HG02642 (cell line): ENCODE data around the gene MS4A4E.
"Not testable (repeated sequence)": the region's sequence is repeated elsewhere in the genome, so short reads cannot be mapped to it uniquely, and the experiment has no call there.

Experiments
- ATAC-seq: cut with Tn5 transposase; IDR thresholded peaks from one replicate; pipeline ENCODE4 v1.9.1; 2021; ENCODE audit warnings: mild to moderate bottlenecking; ENCODE audit not compliant: unreplicated experiment, poor library complexity

MS4A4E gene

DNA sequence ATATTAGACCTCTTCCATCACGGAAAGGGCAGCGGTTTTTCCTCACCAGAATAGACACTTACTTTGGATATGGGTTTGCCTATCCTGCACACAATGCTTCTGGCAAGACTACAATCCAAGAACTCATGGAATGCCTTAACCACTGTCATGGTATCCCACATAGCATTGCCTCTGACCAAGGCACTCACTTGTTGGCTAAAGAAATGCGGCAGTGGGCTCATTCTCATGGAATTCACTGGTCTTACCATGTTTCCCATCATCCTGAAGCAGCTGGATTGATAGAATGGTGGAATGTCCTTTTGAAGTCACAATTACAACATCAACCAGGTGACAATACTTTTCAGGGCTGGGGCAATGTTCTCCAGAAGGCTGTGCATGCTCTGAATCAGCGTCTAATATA, 20.8 kb downstream of the MS4A4E start:
- ATAC-seq: no peak

DNA sequence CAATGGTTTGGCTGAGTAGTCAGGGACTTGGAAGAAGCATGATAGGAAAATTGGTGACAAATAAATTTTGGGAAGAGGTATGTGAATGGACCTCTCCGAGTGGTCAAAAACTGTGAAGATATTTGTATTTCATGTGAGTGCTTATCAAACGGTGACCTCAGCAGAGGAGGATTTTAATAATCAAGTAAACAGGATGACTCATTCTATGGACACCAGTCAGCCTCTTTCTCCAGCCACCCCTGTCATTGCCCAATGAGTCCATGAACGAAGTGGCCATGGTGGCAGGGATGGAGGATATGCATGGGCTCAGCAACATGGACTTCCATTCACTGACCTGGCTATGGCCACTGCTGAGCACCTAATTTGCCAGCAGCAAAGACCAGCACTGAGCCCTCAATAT, 21.2 kb downstream of the MS4A4E start:
- no peak for ATAC-seq

DNA sequence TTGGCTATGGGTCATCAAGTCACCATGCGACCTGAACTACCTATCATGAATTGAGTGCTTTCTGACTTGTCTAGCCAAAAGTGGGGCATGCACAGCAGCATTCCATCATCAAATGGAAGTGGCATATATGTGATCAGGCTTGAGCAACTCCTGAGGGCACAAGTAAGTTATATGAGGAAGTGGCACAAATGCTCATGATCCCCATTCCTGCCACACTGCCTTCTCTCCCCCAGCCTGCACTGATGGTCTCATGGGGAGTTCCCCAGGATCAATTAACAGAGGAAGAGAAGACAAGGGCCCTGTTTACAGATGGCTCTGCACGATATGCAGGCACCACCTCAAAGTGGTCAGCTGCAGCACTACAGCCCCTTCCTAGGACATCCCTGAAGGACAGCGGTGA, 21.8 kb downstream of the MS4A4E start:
- no peak for ATAC-seq

DNA sequence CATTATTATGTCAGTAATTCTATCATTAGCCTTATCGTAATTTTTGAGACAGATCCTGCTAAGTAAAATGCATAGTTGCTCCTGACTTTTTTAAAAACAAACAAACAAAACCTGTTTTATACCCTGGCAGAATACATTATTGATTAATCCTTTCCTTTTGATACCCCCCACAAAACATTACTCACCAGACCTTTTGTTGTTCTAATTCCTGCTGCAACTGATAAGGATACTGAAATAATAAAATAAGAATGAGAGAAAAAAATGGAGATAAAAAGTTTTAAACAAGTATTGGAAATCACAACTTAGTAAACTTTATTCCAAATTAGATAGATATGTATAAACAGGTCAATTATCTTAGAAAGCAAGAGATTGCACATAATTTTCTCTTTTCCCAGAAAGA, 28.6 kb downstream of the MS4A4E start:
- ATAC-seq: no peak

DNA sequence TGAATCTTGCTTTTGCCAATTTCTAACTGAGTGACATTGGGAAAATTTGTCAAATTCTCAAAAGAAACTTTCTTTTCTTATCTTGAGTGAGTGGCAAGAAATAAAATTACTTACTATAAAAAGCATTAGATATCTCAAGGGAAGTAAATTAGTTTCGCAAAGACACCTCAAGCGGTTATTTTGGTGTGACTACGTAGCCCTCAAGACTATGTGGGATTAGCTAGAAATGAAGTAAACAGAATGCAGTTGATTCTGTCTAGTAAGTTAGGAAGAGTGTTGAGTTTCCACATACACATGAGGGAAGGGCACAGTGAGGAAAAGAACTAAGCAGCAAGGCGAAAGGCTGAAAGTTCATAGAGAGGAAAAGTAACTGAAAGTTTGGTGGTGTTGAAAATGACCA, 31.7 kb downstream of the MS4A4E start:
- no peak for ATAC-seq

DNA sequence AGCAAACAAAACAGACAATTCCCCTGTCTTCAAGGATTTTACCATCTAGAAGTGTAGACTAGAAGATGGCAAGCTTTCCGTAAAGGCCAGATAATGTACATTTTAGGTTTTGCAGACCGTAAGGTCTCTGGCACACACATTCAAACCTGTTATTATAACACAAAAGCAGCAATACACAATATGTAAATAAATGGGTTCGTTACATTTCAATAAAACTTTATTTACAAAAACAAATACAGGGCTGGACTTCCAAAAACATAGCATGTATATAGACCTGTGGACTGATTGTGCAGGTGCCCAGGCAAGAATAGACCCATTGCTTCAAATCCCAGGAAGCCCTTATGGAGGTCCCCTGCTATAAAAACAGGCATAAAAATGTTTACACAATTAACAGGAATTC, 33.0 kb downstream of the MS4A4E start:
- ATAC-seq: no peak

DNA sequence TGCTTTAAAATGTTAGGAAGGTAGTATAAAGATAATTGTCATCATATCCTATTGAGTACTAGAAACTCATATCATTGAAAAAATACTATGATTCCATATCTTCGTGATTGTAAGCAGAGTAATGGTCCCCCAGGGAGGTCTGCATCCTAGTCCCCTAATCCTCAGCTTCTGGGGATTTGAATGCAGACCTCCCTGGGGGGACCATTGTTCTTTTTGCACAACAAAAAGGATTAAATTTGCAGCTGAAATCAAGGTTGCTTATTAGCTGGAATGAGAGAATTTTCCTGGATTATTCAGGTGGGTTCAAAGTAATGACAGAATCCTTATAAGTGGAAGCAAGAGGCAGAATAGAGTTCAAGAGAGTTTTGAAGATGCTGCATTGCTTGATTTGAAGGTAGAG, 34.0 kb downstream of the MS4A4E start:
- no peak for ATAC-seq

DNA sequence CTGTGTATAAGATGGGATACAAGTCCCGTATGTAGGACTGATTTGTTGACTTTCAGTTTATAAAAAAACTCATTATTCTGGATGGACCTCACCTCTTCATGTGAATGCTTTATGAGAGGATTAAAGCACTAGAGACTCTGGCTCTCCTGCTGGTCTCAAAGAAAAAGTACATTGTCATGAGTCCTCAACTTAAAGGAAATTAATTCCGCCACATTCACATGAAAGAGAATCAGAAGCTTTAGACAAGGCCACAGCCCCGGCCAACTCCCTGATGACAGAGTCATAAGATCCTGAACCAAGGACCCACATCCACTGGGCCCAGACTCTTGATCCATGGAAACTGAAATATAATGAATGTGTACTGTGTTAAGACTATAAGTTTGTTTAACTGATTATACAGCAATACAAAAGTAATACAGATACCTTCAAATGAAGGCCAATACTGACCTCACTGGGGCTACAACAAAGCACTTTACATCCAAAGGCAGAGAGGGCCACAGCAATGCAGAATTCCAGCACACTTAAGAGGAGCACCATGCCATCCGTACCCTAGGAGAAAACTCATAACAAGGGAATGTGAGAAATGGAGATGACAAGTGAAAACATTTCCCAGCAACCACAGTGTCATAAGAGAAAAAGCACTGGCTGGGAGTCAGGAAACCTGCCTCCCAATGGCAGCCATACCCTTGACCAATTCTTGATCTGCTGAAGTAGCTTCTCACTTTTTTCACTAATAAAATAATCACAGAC, 34.6 kb downstream of the MS4A4E start:
- ATAC-seq: no peak

DNA sequence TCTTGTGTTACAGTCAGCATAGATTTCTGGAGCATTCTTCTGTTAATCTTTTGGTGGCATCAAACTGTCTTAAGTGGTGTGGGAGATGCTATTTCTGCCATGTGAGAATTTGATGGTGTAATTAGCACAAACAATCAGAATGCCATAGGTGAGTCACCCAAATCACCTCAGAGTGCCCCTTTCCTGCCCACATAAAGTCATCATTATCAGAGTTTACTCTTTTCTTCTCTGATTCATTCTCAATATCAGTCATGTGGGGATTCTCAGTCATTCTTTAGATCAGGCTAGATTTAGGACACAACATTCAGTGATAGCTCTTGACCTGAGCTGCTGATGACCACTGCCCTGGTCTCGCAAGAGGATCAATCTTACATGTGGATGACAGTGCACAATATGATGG, 36.3 kb downstream of the MS4A4E start:
- ATAC-seq: no peak

DNA sequence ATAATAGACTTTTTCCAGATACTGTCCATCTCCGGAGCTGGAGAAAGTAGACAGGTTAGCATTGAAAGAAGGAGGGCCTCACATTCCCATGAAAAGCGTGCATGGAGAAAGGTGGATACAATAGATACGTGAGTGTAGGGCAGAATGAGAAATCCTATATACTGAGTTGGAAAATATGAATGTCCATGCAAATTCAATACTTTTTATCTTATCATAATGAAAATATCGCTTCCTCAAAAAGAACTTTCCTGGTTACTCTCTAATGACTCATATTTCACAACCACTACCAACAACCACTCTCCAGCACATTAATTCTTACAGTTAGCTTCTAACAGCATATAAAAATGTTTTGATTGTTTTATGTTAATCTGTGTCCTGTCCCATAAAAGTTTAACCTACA, 38.0 kb downstream of the MS4A4E start:
- no peak for ATAC-seq

DNA sequence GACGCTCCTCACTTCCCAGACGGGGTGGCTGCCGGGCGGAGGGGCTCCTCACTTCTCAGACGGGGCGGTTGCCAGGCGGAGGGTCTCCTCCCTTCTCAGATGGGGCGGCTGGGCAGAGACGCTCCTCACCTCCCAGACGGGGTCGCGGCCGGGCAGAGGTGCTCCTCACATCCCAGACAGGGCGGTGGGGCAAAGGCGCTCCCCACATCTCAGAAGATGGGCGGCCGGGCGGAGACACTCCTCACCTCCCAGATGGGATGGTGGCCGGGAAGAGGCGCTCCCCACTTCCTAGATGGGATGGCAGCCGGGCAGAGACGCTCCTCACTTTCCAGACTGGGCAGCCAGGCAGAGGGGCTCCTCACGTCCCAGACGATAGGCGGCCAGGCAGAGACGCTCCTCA, 41.6 kb downstream of the MS4A4E start:
- not testable (repeated sequence) for ATAC-seq

DNA sequence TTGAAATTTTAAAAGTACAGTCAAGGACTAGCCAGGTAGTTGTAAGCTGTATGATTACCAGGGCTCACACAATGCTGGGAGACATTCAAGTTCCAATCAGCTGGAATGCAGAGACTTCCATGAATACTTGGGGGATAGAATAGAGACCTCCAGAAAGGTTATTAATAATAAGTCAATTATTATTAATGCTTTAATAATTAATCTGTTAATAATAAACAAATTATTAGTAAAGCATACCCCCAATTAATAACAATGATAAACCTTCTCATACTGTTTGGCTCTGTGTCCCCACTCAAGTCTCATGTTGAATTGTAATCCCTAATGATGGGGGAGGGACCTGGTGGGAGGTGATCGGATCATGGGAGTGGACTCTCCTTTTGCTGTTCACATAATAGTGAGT, 45.5 kb downstream of the MS4A4E start:
- ATAC-seq: no peak

DNA sequence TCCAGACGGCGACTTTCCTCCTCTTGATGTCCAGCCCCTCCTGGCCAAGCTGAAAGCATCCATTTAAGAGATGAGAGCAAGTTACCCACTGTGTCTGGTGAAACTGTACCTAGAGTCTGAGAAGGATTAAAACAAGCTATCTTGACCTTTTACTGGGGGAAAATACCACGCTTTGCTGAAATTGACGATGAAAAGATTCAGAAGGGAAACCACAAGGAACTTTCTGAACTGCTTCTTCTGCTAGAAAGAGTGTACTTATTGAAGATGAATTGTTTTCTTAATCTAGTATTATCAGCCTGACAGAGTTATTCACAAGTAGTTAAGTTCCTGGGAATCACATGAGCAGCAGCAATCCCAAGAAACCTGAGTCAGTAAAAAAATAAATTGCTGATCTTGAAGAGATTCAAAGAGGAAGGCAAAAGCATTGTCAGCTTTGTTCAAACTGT, 47.0 kb downstream of the MS4A4E start:
- no peak for ATAC-seq

DNA sequence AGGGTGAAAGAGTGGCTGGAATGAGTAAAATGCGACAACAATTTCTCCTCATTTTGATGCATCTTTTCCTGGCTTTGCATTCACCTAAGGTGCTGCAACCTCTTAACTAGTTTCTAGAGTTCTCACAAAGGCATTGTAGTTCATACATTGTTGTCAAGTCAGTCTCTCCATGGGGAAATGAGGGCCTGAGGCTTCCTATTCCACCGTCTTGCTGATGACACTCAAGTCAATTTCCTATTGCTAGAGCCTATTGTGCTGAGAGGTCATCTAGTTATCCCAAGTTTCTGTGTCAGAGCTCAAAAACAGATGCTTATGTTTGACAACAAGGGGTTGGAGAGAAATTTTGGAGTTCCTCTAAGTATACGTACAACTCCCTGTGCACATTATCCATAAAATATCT, 48.4 kb downstream of the MS4A4E start:
- ATAC-seq: no peak

DNA sequence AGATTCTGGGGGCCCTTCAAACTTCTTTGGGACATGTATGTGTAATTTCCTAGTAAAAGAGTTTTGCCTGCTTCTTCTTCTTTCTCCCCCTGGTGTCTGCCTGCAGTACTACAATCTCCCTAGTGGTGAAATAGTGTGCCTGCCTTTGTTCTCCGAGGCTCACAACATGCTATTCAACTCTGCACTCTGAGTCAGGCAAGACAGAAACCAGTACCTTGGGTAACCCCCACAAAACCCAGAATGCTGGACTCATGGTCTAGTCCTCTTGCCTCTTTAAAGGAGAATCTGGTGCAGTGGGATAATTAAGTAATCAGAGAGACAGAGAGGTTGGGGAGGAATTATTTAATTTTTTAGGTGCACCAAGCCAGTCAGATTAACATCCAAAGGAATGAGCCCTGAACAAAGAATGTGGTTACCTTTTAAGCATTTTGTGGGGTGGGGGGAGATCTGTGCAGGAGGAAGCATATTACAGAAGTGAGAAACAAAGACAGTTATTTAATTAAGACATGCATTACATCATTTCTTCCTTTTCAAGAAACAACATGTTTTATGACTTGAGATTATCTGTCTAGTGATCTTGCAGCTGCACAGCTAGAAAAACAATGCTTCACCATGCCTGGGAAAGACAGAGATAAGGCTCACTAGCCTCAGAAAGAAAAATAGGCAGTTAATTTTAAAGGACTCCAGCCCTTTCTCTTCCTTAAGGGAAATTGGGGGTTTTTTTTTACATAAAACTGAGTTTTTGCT, 49.1 kb downstream of the MS4A4E start:
- ATAC-seq: peak; percentile 89

DNA sequence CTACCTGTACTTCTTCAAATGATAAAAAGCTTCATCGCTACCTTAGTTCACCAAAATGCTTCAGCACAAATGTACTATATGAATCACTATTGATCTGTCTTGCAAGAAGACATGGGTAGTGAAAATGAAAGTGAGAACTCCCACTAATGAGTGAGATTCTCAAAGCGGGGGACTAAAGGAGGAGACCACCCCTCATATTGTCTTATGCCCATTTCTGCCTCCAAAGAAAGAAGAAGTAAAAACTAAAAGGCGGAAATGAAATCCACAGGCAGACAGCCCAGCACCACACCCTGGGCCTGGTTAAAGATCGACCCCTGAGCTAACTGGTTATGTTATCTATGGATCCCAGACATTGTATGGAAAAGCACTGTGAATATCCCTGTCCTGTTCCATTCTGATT, 50.4 kb downstream of the MS4A4E start:
- ATAC-seq: not testable (repeated sequence)

DNA sequence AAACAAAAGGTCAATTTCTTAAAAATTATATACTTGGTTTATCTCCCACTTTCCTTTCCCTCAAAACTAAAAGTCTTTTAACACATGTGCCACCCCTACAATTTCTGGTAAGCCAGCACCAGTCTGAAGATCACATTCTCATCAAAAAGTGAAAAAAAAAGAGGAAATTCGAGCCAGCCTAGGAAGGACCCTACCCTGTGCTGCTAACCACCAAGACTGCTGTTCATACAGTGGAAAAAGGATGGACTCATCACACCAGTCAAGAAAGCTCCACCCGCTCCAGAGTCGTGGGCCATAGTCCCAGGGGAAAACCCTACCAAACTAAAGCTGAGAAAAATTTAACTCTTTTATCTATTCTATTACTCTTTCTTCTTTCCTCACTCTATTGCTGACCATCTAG, 54.5 kb downstream of the MS4A4E start:
- ATAC-seq: not testable (repeated sequence)

DNA sequence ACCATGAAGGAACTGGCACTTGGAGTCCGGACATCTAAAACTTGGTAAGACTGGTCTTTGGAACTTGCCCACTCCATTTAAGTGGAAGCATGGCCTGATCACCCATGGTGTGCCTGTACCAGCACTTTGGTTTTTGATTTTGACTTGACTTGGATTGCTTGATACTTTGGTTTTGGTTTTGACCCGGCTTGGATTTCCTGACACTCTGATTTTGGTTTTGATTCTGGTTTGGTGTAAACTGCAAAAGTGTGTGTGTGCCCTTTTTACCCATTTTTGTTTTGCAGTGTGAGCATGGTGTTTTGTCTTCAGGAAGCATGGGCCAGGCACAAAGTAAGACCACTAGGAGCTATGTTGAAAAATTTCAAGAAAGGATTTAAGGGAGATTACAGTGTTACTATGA, 56.8 kb downstream of the MS4A4E start:
- ATAC-seq: not testable (repeated sequence)

DNA sequence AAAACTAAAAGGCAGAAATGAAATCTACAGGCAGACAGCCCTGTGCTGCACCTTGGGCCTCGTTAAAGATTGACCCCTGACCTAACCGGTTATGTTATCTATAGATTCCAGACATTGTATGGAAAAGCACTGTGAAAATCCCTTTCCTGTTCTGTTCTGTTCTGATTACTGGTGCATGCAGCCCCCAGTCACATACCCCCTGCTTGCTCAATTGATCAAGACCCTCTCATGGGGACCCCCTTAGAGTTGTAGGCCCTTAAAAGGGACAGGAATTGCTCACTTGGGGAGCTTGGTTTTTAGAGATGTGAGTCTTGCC, 57.5 kb downstream of the MS4A4E start:
- not testable (repeated sequence) for ATAC-seq

DNA sequence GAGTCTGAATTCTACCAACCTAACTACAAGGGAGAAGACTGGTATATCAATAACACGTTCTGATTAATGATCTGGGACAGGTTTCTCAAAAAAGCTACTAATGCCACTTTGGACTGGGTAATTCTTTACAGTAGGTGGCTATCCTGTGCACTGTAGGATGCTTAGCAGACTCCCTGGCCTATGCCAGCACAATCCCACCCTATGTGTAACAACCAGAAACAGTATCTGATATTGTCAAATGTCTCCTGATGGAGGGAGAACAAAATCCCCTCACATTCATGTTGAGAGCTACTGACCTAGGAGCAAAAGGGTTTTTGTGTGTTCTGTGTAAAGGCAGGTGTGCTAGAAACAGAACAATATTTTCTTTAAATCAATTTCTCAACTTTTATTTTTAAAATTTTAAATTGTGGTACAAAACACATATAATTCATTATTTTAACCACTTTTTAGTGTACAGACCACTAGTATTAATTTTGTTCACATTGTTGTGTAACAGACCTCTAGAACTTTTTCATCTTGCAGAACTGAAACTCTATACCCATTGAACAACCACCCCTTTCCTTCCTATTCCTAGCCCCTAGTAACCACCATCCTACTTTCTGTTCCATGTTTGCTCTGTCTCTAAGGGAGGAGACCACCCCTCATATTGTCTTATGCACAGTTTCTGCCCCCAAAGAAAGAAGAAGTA, 58.0 kb downstream of the MS4A4E start:
- ATAC-seq: no peak

DNA sequence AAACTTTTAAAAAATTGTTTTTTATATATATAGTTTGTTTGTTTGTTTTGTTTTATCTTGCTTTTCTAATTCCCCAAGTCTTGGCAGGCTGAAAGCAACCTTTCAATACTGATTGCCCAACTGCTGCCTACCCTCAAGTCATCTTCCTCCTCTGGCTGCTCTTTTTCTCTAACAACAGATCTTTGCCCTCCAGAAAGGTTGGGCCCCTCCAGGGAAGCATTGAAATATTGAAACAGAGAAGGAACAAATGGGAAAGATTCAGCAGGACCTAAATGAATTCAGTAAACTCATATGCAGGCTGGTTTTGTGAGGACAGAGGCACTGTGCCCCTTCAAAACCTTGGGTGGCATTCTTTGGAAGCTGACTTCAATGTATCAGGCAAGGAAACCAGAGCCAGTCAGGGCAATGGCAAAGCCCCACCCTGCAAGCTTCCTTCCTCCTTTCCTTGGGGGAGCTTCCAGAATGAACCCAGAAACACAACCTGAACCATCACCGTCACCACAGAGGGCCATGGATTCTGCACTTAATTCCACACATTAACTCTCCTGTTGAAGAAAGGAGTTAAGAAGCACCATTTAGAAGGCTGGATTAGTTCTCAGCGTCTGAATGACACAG, 59.2 kb downstream of the MS4A4E start:
- ATAC-seq: no peak
